CD4-positive, alpha-beta T cell treated with Interleukin-15 for 1 hour (primary cell): ENCODE measurements around the gene PDCD1LG2.

Experiments used
- DNase-seq: peaks from one replicate; pipeline ENCODE4 v3.0.0-alpha.2; 2020

Gene PDCD1LG2

DNA sequence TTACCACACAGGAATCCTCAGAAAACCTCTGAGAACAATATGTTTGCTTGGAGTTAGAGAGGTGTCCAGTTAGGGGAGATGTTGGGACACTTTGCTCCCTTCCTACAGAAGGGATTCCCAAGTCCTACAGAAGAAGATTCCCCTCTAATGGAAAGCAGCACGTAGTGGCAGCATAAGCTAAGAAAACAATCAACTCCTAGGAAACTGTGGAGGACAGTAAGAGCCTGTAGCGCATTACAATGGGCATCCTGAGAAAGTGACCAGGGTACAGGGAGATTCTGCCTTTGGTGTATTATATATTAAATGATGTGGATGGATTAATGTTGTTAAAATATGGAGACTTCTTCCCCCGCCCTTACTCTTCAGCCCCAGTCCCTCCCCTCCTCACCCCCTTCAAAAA lies 104.7 kb downstream of the PDCD1LG2 start:
- DNase-seq: no peak

- DNase-seq: no peak
Measured at GRCh38 chr9:5617749-5618148, 107.4 kb downstream of the PDCD1LG2 start.

DNA sequence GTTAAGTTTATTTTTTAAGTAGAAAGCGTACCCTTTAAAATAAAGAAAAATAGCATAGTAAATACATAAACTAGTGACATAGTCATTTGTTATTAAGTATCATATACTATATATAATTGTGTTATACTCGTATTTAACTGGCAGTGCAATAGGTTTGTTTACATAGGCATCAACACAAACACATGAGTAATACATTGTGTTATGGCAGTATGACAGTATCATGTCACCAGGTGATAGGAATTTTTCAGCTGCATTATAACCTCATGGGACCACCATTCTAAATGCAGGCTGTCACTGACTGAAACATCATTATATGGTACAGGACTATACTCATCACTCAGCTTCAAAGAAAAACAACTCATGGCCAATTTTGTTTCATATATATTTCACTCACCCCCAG lies 110.2 kb downstream of the PDCD1LG2 start:
- DNase-seq: no peak
